ENCODE data around the gene RPS21.

The RPS21 gene

DNA sequence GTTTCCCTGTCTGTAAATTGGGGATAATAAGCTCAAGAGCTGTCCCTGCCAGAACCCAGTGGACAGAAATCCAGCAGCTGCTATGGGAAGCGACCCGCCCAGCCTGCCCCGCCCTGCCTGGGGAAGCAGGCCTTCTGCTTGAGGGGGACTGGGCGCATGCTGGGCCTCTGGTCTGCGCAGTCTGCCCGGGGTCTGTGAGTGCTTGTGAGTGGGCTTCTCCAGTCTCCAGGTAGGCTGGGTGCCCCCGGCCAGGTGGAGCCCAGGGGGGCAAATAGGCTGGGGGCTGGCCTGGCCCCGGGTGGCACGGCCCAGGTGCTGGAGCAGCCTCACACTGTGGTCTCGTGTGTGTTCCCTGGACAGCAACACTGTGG, 41.1 kb downstream of the RPS21 start:
- no peak for DNase-seq

- DNase-seq, result no peak
These were observed 41.7 kb downstream of the RPS21 start for GRCh38 chr20:62428396-62429295.

- no peak for DNase-seq
These were observed 42.8 kb downstream of the RPS21 start for GRCh38 chr20:62429455-62430310.

GRCh38 chr20:62430311-62430853, 43.5 kb downstream of the RPS21 start:
- no peak for DNase-seq

DNA sequence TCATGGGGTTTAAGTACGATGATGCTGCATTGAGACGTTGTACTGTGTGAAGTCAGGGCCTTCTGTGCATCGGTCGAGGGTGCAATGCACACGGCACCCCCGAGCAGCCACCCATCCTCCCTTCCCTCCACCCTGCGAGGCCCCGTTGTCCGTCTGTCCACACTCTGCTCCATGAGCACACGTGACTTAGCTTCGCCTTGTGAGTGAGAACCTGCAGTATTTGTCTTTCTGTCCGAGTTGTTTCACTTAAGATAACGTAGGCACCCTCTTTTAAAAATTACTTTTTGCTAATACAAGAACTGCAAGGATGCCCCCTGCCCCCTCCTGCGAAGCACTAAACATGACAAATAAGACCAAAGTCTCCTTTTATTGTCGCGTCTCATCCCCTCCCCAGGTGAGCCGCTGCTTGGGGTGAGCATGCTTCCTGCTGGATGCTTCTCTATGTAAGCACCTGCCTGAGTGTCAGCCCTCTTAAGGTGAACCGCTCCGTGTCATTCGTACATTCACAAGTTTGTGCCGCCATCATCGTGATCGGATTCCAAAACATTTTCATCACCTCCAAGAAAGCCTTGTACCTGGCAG, 44.1 kb downstream of the RPS21 start:
- DNase-seq, result no peak

DNA sequence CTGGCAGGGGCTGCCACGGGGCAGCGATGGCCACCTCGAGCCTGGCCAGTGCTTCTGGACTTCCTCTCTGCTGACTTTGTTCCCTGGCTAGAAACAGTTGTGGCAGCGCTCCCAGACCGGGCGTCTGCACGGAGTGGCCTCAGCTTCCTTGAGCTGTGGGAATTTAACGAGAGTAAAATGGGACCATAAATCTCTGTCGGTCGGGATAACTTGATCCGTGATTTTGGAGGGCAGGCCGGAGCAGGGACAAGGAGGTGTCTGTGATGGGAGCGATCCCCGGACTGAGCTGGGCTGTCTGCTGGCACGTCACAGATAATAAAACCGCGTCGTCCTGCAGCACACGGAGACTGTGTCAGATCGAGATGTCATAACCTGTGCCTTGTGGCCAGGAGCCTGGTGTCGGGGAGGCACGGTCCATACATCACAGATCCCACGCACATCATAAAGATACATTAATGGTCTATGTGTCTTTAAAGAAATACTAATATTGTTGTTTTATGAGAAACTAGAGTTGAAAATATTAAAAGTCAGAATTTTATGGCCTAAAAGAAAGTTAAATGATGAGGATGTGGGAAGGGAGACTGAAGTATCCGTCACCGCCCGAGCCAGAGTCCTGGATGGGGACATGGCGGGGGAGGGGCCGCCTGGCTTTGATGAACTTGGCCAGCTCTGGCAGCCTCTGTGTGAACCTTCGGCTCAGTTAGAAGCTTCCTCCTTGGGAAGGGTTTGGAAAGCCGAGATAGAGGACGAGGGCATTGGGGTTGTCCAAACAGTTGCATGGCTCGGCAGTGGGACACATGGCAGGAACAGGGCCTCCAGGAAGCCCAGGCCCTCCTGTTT, 47.0 kb downstream of the RPS21 start:
- DNase-seq, result no peak

GRCh38 chr20:62436692-62437091, 49.8 kb downstream of the RPS21 start:
- no peak for DNase-seq

DNA sequence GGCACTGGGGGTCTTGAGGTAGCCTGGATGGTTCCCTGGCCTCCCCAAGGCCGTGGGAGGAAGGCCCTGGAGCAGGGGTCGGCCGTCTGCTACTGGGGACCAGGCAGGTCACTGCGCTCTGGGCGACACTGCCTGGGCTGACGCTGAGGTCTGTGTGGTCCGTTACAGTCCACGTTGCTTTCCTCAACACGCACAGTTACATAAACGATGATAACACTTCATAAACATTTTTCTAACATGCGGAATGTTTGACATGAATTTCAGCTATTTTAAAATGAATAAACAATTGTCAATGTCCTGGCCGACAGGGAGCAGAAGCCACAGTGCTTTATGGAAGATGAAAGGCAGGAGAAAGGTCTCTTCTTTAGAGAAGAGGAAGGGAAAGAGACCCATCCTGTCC, 50.6 kb downstream of the RPS21 start:
- no peak for DNase-seq

DNA sequence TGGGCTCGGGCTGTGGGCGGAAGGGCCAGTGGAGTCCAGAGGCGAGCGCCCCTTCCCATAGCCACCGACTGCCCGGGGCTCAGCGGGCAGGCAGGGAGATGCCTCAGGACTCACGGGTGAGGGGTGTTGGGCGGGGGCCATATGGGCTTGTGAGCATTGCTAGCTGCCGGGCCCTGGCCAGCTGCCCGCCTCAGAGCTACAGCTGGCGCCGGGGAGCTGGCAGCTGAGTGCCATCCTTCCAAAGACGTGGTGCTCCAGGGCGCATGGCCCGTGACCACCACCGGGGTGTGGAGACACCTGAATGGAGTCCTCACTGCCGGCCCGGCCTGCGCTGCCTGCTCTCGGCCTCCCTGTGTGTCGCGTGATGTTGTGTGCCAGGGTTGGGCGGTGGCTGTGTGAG, 51.0 kb downstream of the RPS21 start:
- DNase-seq, result no peak

All from stimulated activated naive CD4-positive, alpha-beta T cell treated with Interleukin-2 at 50 U/mL for 16 hours (primary cell).